ENCODE data around the gene JUP.
"Not testable (repeated sequence)": the region's sequence is repeated elsewhere in the genome, so short reads cannot be mapped to it uniquely, and the experiment has no call there.

Gene JUP

GRCh38 chr17:41781404-41782110 lies 5.0 kb downstream of the JUP start:
- no peak for DNase-seq (ENCODE audit: low spot score)

GRCh38 chr17:41779954-41780353 lies 6.6 kb downstream of the JUP start:
- no peak for DNase-seq (ENCODE audit: low spot score)

DNA sequence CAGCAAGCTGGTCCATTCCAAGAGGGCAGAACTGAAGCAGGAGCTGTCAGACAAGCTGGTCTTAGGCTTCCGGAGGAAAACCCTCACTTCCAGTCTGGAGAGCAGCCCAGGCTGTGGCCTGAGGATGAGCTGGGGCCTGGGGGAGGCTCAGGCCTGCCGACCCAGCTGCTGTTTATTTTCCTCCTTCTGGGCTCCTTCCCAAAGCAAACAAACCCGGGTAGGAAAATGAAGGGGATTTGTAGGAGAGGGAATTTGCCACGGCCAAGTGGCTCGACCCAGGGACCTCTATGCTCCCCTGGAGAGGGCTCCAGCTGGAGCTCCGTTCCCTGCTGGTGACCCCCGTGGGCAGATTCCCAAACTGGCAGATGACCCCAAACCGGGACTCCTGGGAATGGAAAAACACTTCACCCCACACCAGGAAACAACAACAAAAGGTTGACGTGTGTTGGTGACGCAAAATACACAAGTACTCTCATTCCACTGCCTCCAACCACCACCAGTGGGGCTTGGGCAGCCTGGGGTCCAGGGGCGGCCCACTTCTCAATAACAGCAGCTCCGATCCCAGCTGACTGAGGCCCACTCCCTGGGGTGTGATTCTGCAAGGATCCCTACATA lies 8.8 kb downstream of the JUP start:
- no peak for DNase-seq (ENCODE audit: low spot score)

DNA sequence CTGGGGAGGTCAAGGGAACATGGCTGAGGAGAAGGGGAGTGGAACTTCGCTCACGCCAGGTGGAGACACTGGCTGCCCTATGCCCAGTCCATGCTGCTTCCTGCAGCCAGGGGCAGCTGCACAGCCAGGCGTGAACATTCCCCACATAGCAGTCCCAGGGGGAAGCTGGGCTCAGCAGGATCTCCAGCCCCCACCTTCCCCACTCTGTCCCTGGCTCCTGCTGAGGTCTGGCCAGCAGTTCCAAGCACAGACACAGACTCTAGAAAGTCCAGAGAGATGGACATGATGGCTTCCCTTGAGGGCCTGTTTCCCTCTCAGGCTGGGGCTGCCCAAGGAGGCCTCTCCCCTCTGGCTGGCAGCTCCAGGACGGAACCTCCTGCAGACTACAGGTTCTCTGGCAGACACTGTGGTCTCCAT lies 9.3 kb downstream of the JUP start:
- no peak for DNase-seq (ENCODE audit: low spot score)

DNA sequence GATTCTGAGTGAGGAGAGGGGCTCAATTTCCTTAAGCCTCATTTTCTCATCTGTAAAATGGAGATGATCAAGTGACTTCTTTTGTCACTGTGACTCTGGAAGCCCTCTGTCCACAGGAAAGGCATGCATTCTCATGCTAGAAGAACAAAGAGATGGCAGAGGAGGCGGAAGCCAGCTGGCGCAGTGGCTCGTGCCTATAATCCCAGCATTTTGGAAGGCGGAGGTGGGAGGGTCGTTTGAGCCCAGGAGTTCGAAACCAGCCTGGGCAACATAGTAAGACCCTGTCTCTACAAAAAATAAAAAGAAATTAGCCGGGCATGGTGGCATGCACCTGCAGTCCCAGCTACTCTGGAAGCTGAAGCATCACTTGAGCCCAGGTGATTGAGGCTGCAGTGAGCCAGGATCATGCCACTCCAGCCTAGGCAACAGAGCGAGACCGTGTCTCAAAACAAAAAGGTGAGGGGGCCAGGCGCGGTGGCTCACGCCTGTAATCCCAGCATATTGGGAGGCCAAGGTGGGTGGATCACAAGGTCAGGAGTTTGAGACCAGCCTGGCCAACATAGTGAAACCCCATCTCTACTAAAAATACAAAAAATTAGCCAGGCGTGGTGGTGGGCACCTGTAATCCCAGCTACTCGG lies 10.1 kb downstream of the JUP start:
- DNase-seq (ENCODE audit: low spot score) = not testable (repeated sequence)

GRCh38 chr17:41775394-41776226 lies 10.9 kb downstream of the JUP start:
- DNase-seq (ENCODE audit: low spot score) = no peak

- DNase-seq (ENCODE audit: low spot score) = no peak
Observed at GRCh38 chr17:41773731-41774193, 12.7 kb downstream of the JUP start.

- peak; percentile 34 for DNase-seq (ENCODE audit: low spot score)
Observed at GRCh38 chr17:41773190-41773588, 13.3 kb downstream of the JUP start.

DNA sequence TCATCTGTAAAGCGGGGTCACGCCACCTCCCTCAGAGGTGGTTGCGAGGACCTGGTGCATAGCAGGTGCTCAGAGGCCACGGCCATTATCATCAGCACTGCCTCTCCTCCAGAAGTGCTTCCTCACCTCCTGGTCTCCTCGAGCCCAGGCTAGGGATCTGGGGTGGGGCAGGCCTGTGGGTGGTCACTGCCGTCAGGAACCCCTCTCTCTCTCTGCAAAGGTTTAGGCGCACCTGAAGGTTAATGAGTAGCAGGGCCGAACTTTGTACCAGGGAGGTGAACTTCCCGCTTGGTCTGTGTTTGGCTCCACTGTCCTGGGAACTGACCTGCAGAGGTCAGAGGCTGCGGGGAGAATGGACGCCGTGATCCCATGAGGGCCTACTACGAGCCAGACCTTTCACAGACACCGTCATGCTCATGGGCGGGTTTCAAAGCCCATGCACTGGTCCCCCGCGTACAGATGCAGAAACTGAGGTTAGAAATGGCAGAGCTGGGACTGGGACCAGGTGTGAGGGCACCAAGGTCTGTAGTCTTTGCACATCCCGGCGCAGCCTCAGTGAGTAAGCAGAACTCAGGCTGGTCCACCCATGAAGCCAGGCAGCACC lies 13.8 kb downstream of the JUP start:
- DNase-seq (ENCODE audit: low spot score) = no peak

- no peak for DNase-seq (ENCODE audit: low spot score)
Observed at GRCh38 chr17:41772218-41772585, 14.3 kb downstream of the JUP start.

- no peak for DNase-seq (ENCODE audit: low spot score)
Observed at GRCh38 chr17:41771389-41772206, 14.9 kb downstream of the JUP start.

DNA sequence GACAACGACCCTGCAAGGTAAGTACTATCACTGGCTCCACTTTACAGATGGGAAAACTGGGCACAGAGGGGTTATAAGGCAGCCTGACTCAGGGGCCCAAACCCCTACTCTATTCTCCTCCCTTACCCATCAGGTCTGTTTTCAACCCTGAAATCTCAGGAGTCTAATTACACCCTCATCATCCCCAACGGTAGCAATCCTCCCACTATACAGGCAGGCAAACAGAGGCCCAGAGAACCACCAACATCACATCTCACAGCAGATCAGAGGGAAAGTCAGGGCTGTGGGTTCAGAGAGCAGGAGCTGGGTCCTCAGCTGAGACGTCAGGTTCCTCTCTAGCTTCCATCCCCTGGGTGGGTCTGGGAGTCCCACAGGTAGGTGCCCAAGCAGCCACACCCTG lies 16.5 kb downstream of the JUP start:
- no peak for DNase-seq (ENCODE audit: low spot score)

- no peak for DNase-seq (ENCODE audit: low spot score)
Observed at GRCh38 chr17:41769346-41769862, 17.1 kb downstream of the JUP start.

DNA sequence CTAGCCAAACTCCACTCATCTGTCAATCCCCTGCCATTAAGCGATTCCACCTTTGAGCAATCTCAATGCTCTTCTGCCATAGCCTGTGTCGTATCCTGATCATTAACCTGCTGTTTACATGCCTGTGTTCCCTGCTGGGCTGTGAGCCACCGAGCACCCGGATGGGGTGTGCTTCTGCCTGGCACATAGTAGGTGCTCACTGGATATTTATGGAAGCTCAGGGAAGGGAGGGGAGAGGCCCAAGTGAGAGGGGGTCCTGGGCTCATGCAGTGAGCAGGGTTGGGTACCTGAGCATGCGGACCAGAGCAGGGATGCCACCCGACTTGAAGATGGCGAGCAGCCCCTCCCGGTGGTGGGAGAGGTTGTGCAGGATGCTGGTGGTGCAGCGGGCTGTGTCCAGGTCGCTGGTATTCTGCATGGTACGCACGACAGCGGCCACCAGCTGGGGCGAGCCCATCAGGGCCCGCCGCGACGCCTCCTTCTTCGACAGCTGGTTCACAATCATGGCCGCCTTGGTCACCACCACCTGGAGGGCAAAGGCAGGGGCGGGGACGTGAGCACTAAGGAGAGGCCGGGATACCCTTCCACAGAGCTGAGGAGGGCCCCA lies 17.7 kb downstream of the JUP start:
- no peak for DNase-seq (ENCODE audit: low spot score)

DNA sequence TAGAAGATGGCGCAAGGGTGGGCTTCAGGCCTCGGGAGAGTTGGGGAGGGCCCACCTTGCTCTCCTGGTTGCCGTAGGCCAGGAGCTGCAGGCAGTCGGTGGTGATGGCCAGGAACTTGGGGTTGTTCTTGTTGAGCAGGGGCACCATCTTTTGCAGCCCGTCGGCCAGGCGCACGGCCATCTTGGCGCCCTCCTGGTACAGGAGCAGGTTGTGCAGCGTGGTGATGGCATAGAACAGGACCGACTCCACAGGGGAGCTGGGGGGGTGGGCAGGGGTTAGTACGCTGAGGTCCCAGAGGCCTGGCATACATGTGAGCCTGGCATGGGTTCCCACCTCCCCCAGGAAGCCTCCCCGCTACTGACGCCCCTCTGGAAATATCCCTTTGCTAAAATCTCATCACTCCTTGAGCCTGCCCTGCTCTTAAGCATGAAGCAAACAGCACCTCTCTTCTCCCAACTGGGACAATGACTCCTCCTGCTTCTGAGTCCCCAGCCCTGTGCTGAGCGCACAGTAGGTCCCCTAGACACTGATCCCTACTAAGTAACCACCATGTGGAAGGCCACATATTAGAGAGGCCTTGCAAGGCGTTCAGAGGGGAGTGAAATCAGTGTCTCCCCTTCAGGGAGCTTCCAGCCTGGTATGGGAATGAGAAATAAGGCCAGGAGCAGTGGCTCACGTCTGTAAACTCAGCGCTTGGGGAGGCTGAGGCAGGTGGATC lies 19.0 kb downstream of the JUP start:
- DNase-seq (ENCODE audit: low spot score) = no peak

DNA sequence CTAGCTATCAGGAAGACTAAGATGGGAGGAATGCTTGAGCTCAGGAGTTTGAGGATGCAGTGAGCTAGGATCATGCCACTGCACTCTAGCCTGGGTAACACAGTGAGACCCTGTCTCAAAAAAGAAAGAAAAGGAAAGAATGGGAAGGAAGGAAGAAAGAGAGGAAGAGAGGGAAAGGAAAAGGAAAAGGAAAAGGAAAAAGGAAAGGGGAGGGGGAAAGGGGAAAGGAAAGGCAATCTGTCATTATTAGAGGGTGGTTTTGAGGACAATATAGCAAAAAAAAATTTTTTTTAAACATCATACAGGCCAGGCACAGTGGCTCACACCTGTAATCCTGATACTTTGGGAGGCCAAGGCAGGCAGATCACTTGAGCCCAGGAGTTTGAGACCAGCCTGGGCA lies 20.4 kb downstream of the JUP start:
- DNase-seq (ENCODE audit: low spot score) = no peak

DNA sequence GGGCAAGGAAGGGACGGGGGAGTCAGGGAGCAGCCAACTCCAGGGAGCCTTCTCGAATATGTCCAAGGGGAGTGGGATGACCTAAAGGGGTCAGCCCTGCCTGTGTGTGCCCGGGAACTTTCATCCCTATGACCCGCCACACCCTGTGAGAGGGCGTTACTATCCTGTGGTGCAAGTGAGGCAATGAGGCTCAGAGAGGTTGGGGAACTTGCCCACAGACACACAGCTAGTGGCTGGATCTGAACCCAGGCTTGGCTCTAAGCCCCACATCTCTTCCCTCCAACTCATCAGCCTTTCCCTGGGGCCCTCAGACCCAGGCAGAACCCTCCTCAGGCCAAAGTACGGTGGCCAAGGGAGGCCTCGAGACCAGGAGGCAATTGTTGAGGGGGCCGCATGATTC lies 23.2 kb downstream of the JUP start:
- DNase-seq (ENCODE audit: low spot score) = no peak

- DNase-seq (ENCODE audit: low spot score) = no peak
Observed at GRCh38 chr17:41762841-41763240, 23.7 kb downstream of the JUP start.

- DNase-seq (ENCODE audit: low spot score) = no peak
Observed at GRCh38 chr17:41762391-41762790, 24.1 kb downstream of the JUP start.

DNA sequence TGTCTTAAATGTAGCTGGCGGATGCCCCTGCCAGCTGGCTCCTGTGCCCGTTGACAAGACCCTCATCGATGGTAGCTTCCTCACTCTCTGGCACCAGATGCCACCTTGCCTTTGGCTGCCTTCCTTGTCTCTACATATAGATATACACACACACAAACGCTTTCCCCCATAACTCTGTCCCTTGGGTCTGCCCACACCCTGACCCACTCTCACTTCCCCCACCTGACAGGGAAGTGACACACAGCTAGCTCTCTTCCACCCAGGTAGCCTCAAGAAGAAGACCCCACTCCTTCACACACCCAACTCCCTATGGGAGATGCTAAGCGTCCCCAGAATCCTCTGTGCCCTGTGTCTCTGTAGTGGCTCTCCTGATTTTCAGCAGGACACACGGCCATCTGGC lies 25.6 kb downstream of the JUP start:
- DNase-seq (ENCODE audit: low spot score) = no peak
